ENCODE results near the gene LY9.

The LY9 gene, protein sequence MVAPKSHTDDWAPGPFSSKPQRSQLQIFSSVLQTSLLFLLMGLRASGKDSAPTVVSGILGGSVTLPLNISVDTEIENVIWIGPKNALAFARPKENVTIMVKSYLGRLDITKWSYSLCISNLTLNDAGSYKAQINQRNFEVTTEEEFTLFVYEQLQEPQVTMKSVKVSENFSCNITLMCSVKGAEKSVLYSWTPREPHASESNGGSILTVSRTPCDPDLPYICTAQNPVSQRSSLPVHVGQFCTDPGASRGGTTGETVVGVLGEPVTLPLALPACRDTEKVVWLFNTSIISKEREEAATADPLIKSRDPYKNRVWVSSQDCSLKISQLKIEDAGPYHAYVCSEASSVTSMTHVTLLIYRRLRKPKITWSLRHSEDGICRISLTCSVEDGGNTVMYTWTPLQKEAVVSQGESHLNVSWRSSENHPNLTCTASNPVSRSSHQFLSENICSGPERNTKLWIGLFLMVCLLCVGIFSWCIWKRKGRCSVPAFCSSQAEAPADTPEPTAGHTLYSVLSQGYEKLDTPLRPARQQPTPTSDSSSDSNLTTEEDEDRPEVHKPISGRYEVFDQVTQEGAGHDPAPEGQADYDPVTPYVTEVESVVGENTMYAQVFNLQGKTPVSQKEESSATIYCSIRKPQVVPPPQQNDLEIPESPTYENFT

GRCh38 chr1:160795951-160796383, at the start of gene LY9:
Gene LY9 (plus strand): TSS chr1:160796174. CDS start chr1:160796188, 14 bp downstream.
- H3K36me3 ChIP-seq (ENCODE audit: control insufficient read depth, insufficient read depth, low read length) = no peaks in the 10 kb centered on the region
- no peak within 1 kb of the TSS for H3K9ac ChIP-seq (ENCODE audit: low read length)
- H3K27ac ChIP-seq (ENCODE audit: low read depth, low read length) = no peak within 1 kb of the TSS
- no peaks in the 10 kb centered on the region for H3K4me1 ChIP-seq (ENCODE audit: control insufficient read depth, insufficient read depth, low read length)
- no peaks in the 10 kb centered on the region for H3K27me3 ChIP-seq (ENCODE audit: control insufficient read depth, insufficient read depth, low read length)
- peaks cover 2% of the 10 kb centered on the region; the same call in 1 of the 2 replicates for H3K9me3 ChIP-seq (ENCODE audit: control insufficient read depth, insufficient read depth, low read depth, low read length)
- no peak within 1 kb of the TSS for H3K4me3 ChIP-seq (ENCODE audit: low read depth, low read length)

DNA sequence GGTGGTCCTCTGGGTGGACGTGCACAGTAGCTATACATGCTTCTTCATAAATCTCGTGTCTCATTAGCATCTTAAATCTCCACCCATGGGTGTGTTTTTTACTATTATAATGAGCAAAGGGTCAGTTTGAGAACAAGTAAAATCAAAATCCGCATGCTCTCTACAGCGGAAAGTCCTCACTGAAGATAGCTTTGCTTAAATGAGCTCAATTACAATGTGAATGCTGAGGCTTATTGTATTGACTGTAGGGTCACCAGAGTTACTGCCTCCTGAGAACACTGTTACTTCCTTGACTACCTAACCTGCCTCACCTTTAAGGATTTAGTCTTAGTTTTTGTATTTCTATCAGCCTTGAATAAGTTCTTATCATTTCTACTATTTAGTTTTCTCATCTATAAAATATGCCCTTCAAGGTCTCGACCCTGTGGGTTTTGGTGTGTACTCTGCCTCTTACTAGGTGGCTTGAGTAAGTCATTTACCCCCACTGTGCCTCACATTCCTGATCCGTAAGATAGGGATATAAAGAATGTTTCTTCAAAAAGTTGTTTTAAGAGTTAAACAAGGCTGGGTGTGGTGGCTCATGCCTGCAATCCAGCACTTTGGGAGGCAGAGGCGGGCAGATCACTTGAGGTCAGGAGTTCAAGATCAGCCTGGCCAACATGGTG, 49.0 kb upstream of the LY9 start:
- H3K4me1 ChIP-seq (ENCODE audit: control insufficient read depth, insufficient read depth, low read length) = peaks cover 17% of the 10 kb centered on the region
- no peak overlapping the region for H3K27ac ChIP-seq (ENCODE audit: low read depth, low read length)
- no peaks in the 10 kb centered on the region for H3K9me3 ChIP-seq (ENCODE audit: control insufficient read depth, insufficient read depth, low read depth, low read length)
- H3K36me3 ChIP-seq (ENCODE audit: control insufficient read depth, insufficient read depth, low read length) = no peaks in the 10 kb centered on the region
- 0 out of 2 replicates have a peak, but pooled peaks cover 3% of the 10 kb centered on the region for H3K27me3 ChIP-seq (ENCODE audit: control insufficient read depth, insufficient read depth, low read length)
- H3K9ac ChIP-seq (ENCODE audit: low read length) = no peak overlapping the region
- H3K4me3 ChIP-seq (ENCODE audit: low read depth, low read length) = no peak overlapping the region

DNA sequence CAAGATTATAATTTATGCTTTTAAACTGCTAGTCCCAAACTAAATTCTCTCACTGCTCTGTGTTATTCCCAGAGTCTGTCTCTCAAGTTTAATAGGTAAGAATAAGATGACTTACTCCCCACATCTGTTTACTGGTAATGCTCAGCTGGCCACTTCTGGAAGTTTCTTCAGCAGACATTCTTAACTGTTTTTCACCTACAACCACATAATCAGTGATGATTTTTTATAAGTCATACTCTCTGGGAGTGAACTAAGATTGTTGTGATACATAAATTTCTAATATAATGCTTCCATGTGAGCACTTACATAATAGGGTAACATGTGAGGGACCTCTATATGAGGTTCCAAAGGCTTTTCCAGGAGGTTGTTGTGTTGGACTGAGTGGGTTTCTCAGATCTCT, 48.3 kb upstream of the LY9 start:
- Histone ChIP-seq H3K27me3 (ENCODE audit: control insufficient read depth, insufficient read depth, low read length) (0 out of 2 replicates have a peak, but pooled peaks cover 3% of the 10 kb centered on the region), H3K9ac (ENCODE audit: low read length) (no peak overlapping the region), H3K27ac (ENCODE audit: low read depth, low read length) (no peak overlapping the region), H3K9me3 (ENCODE audit: control insufficient read depth, insufficient read depth, low read depth, low read length) (no peaks in the 10 kb centered on the region), H3K36me3 (ENCODE audit: control insufficient read depth, insufficient read depth, low read length) (no peaks in the 10 kb centered on the region), H3K4me3 (ENCODE audit: low read depth, low read length) (no peak overlapping the region), H3K4me1 (ENCODE audit: control insufficient read depth, insufficient read depth, low read length) (peaks cover 16% of the 10 kb centered on the region)

DNA sequence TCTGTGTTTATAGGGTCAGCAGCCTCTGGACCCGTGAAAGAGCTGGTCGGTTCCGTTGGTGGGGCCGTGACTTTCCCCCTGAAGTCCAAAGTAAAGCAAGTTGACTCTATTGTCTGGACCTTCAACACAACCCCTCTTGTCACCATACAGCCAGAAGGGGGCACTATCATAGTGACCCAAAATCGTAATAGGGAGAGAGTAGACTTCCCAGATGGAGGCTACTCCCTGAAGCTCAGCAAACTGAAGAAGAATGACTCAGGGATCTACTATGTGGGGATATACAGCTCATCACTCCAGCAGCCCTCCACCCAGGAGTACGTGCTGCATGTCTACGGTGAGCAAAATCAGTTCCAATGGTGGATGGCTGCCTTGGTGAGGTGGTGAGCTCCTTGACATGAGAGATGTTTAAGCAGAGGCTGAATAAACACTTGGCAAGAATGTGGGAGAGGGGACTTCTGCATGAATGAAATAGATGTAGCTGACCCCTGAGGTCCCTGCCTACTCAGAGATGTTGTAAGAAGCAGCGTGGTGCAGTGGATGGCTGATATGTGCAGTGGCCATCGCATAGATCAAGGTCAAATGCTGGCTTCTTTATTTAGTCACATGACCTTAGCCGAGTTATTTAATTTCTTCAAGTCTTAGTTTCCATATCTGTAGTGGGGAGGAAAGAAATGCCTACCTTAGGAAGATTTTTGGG, 47.6 kb upstream of the LY9 start:
- H3K4me3 ChIP-seq (ENCODE audit: low read depth, low read length) = no peak overlapping the region
- H3K9ac ChIP-seq (ENCODE audit: low read length) = no peak overlapping the region
- H3K9me3 ChIP-seq (ENCODE audit: control insufficient read depth, insufficient read depth, low read depth, low read length) = no peaks in the 10 kb centered on the region
- no peaks in the 10 kb centered on the region for H3K36me3 ChIP-seq (ENCODE audit: control insufficient read depth, insufficient read depth, low read length)
- peaks cover 16% of the 10 kb centered on the region for H3K4me1 ChIP-seq (ENCODE audit: control insufficient read depth, insufficient read depth, low read length)
- no peak overlapping the region for H3K27ac ChIP-seq (ENCODE audit: low read depth, low read length)
- 0 out of 2 replicates have a peak, but pooled peaks cover 3% of the 10 kb centered on the region for H3K27me3 ChIP-seq (ENCODE audit: control insufficient read depth, insufficient read depth, low read length)

DNA sequence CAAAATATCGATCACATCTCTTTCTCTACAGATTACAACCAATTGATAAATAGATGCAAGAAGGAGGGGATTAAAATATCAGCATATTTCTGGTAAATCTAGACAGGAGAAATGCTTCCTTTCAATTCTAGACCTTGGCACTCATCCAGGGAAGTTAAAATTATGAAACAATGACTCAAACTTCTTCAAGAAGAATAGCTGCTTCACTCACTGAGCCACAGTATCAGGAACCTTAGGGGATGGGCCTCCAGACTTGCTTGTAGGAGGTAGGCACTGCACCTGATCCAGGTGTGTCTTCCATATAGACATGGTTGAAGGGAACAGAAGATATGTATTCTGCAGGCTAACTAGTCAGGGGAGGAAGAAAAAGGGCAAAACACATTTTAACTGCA, 47.1 kb upstream of the LY9 start:
- H3K4me1 ChIP-seq (ENCODE audit: control insufficient read depth, insufficient read depth, low read length) = peaks cover 16% of the 10 kb centered on the region
- no peak overlapping the region for H3K4me3 ChIP-seq (ENCODE audit: low read depth, low read length)

GRCh38 chr1:160750608-160751007, 45.4 kb upstream of the LY9 start:
- Histone ChIP-seq H3K9ac (ENCODE audit: low read length) (no peak overlapping the region), H3K27ac (ENCODE audit: low read depth, low read length) (no peak overlapping the region), H3K4me1 (ENCODE audit: control insufficient read depth, insufficient read depth, low read length) (peaks cover 13% of the 10 kb centered on the region), H3K36me3 (ENCODE audit: control insufficient read depth, insufficient read depth, low read length) (no peaks in the 10 kb centered on the region), H3K27me3 (ENCODE audit: control insufficient read depth, insufficient read depth, low read length) (0 out of 2 replicates have a peak, but pooled peaks cover 3% of the 10 kb centered on the region), H3K4me3 (ENCODE audit: low read depth, low read length) (no peak overlapping the region), H3K9me3 (ENCODE audit: control insufficient read depth, insufficient read depth, low read depth, low read length) (no peaks in the 10 kb centered on the region)

More for the DNA sequence above, 47.1 kb upstream of the LY9 start:
- H3K36me3 ChIP-seq (ENCODE audit: control insufficient read depth, insufficient read depth, low read length) = no peaks in the 10 kb centered on the region
- no peaks in the 10 kb centered on the region for H3K9me3 ChIP-seq (ENCODE audit: control insufficient read depth, insufficient read depth, low read depth, low read length)
- H3K27me3 ChIP-seq (ENCODE audit: control insufficient read depth, insufficient read depth, low read length) = 0 out of 2 replicates have a peak, but pooled peaks cover 3% of the 10 kb centered on the region
- H3K27ac ChIP-seq (ENCODE audit: low read depth, low read length) = no peak overlapping the region
- H3K9ac ChIP-seq (ENCODE audit: low read length) = no peak overlapping the region

DNA sequence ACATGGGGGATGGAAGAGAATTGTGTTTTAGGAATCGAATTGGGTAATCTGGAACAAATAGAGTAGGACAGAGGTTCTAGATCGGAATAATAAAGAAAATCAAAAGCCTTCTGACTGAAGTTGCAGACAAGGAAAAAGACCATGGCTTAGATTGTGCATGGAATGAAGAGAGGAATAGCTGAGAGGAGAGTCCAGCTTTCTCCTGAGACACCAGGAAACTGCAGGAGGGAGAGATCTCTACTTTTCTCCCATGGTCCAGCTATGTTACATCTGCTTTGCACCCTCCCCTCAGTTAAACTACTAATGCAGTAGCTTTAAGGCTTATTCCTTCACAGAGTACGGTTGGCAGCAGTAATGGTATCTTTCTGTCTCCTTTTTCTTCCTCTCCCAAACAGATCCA, 43.6 kb upstream of the LY9 start:
- H3K4me3 ChIP-seq (ENCODE audit: low read depth, low read length) = no peak overlapping the region
- peaks cover 3% of the 10 kb centered on the region for H3K4me1 ChIP-seq (ENCODE audit: control insufficient read depth, insufficient read depth, low read length)
- H3K27ac ChIP-seq (ENCODE audit: low read depth, low read length) = no peak overlapping the region
- H3K9me3 ChIP-seq (ENCODE audit: control insufficient read depth, insufficient read depth, low read depth, low read length) = no peaks in the 10 kb centered on the region
- H3K9ac ChIP-seq (ENCODE audit: low read length) = no peak overlapping the region
- H3K27me3 ChIP-seq (ENCODE audit: control insufficient read depth, insufficient read depth, low read length) = 0 out of 2 replicates have a peak, but pooled peaks cover 3% of the 10 kb centered on the region
- H3K36me3 ChIP-seq (ENCODE audit: control insufficient read depth, insufficient read depth, low read length) = no peaks in the 10 kb centered on the region

DNA sequence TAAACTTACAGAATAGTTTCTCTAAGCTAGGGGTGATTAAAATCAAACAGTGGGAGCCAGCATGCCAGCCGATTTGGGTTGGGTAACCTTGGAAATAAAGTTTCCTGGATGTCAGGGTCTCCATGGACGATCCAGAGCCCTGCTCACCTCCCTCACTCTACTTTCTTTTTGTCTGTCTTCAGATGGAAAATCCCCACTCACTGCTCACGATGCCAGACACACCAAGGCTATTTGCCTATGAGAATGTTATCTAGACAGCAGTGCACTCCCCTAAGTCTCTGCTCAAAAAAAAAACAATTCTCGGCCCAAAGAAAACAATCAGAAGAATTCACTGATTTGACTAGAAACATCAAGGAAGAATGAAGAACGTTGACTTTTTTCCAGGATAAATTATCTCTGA, 43.0 kb upstream of the LY9 start:
- Histone ChIP-seq H3K4me3 (ENCODE audit: low read depth, low read length) (no peak overlapping the region), H3K27ac (ENCODE audit: low read depth, low read length) (no peak overlapping the region), H3K9me3 (ENCODE audit: control insufficient read depth, insufficient read depth, low read depth, low read length) (no peaks in the 10 kb centered on the region), H3K27me3 (ENCODE audit: control insufficient read depth, insufficient read depth, low read length) (0 out of 2 replicates have a peak, but pooled peaks cover 3% of the 10 kb centered on the region), H3K36me3 (ENCODE audit: control insufficient read depth, insufficient read depth, low read length) (no peaks in the 10 kb centered on the region), H3K4me1 (ENCODE audit: control insufficient read depth, insufficient read depth, low read length) (no peaks in the 10 kb centered on the region), H3K9ac (ENCODE audit: low read length) (no peak overlapping the region)

DNA sequence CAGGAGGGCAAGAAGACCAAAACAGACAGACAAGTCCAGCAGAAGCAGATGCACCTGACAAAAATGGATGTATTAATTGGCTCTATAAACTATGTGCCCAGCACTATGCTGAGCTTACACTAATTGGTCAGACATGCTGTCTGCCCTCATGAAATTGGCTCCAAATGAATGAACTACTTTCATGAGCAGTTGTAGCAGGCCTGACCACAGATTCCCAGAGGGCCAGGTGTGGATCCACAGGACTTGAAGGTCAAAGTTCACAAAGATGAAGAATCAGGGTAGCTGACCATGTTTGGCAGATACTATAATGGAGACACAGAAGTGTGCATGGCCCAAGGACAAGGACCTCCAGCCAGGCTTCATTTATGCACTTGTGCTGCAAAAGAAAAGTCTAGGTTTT, 42.4 kb upstream of the LY9 start:
- Histone ChIP-seq H3K9me3 (ENCODE audit: control insufficient read depth, insufficient read depth, low read depth, low read length) (no peaks in the 10 kb centered on the region), H3K36me3 (ENCODE audit: control insufficient read depth, insufficient read depth, low read length) (no peaks in the 10 kb centered on the region), H3K27me3 (ENCODE audit: control insufficient read depth, insufficient read depth, low read length) (0 out of 2 replicates have a peak, but pooled peaks cover 3% of the 10 kb centered on the region), H3K9ac (ENCODE audit: low read length) (no peak overlapping the region), H3K4me1 (ENCODE audit: control insufficient read depth, insufficient read depth, low read length) (no peaks in the 10 kb centered on the region), H3K4me3 (ENCODE audit: low read depth, low read length) (no peak overlapping the region), H3K27ac (ENCODE audit: low read depth, low read length) (no peak overlapping the region)

GRCh38 chr1:160755461-160755860, 40.5 kb upstream of the LY9 start:
- Histone ChIP-seq H3K9me3 (ENCODE audit: control insufficient read depth, insufficient read depth, low read depth, low read length) (no peaks in the 10 kb centered on the region), H3K36me3 (ENCODE audit: control insufficient read depth, insufficient read depth, low read length) (no peaks in the 10 kb centered on the region), H3K27ac (ENCODE audit: low read depth, low read length) (no peak overlapping the region), H3K4me1 (ENCODE audit: control insufficient read depth, insufficient read depth, low read length) (no peaks in the 10 kb centered on the region), H3K4me3 (ENCODE audit: low read depth, low read length) (no peak overlapping the region), H3K27me3 (ENCODE audit: control insufficient read depth, insufficient read depth, low read length) (0 out of 2 replicates have a peak, but pooled peaks cover 3% of the 10 kb centered on the region), H3K9ac (ENCODE audit: low read length) (no peak overlapping the region)
